Kidney epithelial cell (primary cell): ENCODE data around the gene IGFBP5. TPM values are rescaled to one million over a fixed set of nuclear protein-coding genes. Genes with fewer than 3 reads are reported as not detected.

Experiments
- DNase-seq: peaks from one replicate; pipeline ENCODE4 v3.0.0-alpha.2; 2010; ENCODE audit warnings: low read depth
- H3K27me3 ChIP-seq: 2 replicates; pipeline ENCODE4 v1.6.0; 2011; ENCODE audit warnings: low read length; ENCODE audit not compliant: control insufficient read depth, insufficient read depth
- H3K36me3 ChIP-seq: 2 replicates; pipeline ENCODE4 v1.5.1; 2011; ENCODE audit warnings: low read length; ENCODE audit not compliant: control insufficient read depth, insufficient read depth
- H3K4me3 ChIP-seq: 2 replicates; pipeline ENCODE4 v1.5.1; 2011; ENCODE audit warnings: low read depth, mild to moderate bottlenecking, control low read depth, low read length
- CTCF ChIP-seq: IDR thresholded peaks from 2 replicates; pipeline ENCODE4 v1.5.1; 2011; ENCODE audit warnings: mild to moderate bottlenecking, moderate library complexity, low read length, control low read depth, inconsistent platforms; ENCODE audit not compliant: insufficient read depth, poor library complexity, severe bottlenecking
- total RNA-seq: library from RNA; depleted of rRNA; stranded (reverse); fragments of >200 nt; gene quantifications from 2 replicates; pipeline ENCODE4 v1.2.3, GENCODE V29; 2015

The IGFBP5 gene
- total RNA-seq, 1 donor from 2014 or later = 51.7 TPM

- no peak for DNase-seq
- H3K27me3 ChIP-seq = no peaks in the 10 kb centered on the region
- no peak for TF ChIP-seq CTCF
- H3K4me3 ChIP-seq = no peak overlapping the region
- no peaks in the 10 kb centered on the region for H3K36me3 ChIP-seq
These were observed 68.5 kb downstream of the IGFBP5 start for GRCh38 chr2:216626875-216627245.

DNA sequence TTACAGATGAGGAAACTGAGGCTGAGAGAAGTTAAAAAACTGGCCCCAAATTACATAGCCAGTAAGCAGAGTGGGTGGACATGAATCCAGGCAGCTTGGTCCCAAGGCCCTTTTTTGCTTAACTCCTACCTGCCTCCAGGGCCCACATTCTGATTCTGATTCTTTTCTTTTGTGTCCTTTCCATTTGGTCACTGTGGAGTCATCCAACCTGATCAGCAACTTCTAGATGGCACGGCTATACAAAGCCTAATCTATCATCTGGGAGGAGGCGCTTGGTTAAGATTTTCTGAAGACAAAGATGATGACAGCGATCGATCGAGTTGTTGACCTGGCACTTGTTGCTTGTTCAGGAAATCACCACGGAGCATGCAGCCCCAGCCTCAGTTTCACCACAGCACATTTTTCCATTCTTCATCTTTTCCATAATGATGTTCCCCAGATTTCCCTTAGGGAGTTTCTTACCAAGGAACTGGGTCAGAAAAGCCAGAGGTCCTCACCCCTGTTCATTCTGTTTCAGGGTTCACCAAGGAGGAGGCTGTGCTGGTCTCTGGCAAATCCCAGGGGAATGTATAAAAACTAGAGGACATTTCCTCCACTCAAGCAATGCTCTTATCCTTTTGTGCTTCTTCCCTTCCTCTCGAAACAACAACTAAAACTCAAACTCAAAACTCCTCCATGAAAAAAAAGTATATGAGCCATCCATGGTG lies 69.0 kb downstream of the IGFBP5 start:
- TF ChIP-seq CTCF = no peak
- no peaks in the 10 kb centered on the region for H3K36me3 ChIP-seq
- H3K27me3 ChIP-seq = no peaks in the 10 kb centered on the region
- no peak overlapping the region for H3K4me3 ChIP-seq
- DNase-seq = no peak

DNA sequence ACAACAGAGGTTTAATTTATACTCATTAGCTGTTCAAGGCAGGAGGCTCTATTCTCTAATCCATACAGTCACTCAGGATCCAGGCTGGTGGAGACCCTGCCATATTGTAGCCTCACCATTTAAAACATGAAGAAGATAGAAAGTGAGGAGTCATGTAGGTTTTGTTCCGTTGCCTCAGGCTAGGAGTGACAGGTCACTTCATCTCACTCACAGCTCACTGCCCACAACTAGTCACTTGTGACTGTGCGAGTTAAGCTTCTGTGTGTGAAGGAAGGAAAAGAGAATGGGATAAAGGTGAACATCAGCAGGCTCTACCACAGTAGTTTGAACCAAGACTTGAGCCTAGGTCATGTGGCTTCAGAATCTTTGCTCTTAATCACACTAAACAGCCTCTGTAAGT lies 71.1 kb downstream of the IGFBP5 start:
- no peak for DNase-seq
- Histone ChIP-seq H3K36me3 (no peaks in the 10 kb centered on the region), H3K27me3 (no peaks in the 10 kb centered on the region), H3K4me3 (no peak overlapping the region)
- TF ChIP-seq CTCF = no peak

DNA sequence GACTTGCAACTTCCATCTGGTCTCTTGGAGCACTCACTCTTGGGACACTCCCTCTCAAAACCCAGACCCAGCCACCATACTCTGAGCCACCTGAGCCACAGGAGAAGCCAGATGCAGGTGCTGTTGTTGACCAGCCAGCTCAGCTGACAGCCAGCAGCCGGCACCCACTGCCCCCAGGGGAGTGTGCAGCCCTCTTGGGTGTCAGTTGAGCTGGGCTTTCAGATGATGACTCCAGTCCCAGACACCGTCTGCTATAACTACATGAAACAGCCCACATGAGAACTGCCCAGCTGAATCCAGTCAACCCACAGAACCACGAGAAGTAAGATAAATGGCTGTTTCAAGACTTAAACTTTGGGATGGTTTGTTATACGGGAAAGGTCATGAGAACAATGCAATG lies 72.8 kb downstream of the IGFBP5 start:
- no peak for DNase-seq
- Histone ChIP-seq H3K27me3 (no peaks in the 10 kb centered on the region), H3K4me3 (no peak overlapping the region), H3K36me3 (no peaks in the 10 kb centered on the region)
- no peak for TF ChIP-seq CTCF

Other genes starting within 250 kb of the IGFBP5 start
- 2,564 and 2,634 TPM in 2 replicates for gene RPL37A, start 196.7 kb downstream of the IGFBP5 start, total RNA-seq
- 298 and 307 TPM in 2 replicates for gene IGFBP2, start 62.1 kb downstream of the IGFBP5 start, total RNA-seq
- gene TNP1, start 164.5 kb upstream of the IGFBP5 start, total RNA-seq = not detected in 2 replicates